Gastrocnemius medialis (tissue), 4 donors: ENCODE data around the gene SOS2. TPM values are rescaled to one million over a fixed set of nuclear protein-coding genes. Genes with fewer than 3 reads are reported as not detected.
A peak's percentile ranks its signal among the peaks of the same experiment; 100 is the strongest.

ENCODE experiments used
- ATAC-seq, 2 donors: fragments of 150-250 bp; one replicate each; pipeline ENCODE4 v1.9.1; 2016
- DNase-seq, 2 donors: peaks; one replicate each; pipeline ENCODE4 v3.0.0-alpha.2; 2019
- H3K27ac ChIP-seq, 4 donors: fragments of 200-600 bp; sonication (generic); 1 replicate in 1 of 4; 2 replicates in 3 of 4; pipeline ENCODE4 v1.5.1; 2016 to 2018; ENCODE audit warnings: mild to moderate bottlenecking in 2 of 4, moderate library complexity in 1 of 4
- H3K27me3 ChIP-seq, 3 donors: fragments of 200-600 bp; sonication (generic) in 2 of 3; 1 replicate in 1 of 3; 2 replicates in 2 of 3; pipeline versions ENCODE4 v1.5.1 to v1.6.0; 2016 to 2019; ENCODE audit warnings: mild to moderate bottlenecking in 1 of 3, moderate library complexity in 1 of 3
- H3K36me3 ChIP-seq, 2 donors: fragments of 200-600 bp; sonication (generic) in 1 of 2; one replicate each; pipeline ENCODE4 v1.5.1; 2017 to 2018
- H3K4me1 ChIP-seq, 2 donors: fragments of 200-600 bp; sonication (generic) in 1 of 2; one replicate each; pipeline ENCODE4 v1.5.1; 2016 to 2017; ENCODE audit warnings: mild to moderate bottlenecking in 2 of 2
- H3K4me3 ChIP-seq, 4 donors: fragments of 200-600 bp; sonication (generic) in 3 of 4; 1 replicate in 1 of 4; 2 replicates in 3 of 4; pipeline ENCODE4 v1.5.1; 2016 to 2019; ENCODE audit warnings: mild to moderate bottlenecking in 2 of 4
- H3K9me3 ChIP-seq, 3 donors: fragments of 200-600 bp; sonication (generic) in 2 of 3; 1 replicate in 1 of 3; 2 replicates in 2 of 3; pipeline ENCODE4 v1.5.1; 2016 to 2019
- CTCF ChIP-seq, 5 experiments: fragments of 450-650 bp in 3 of 5; fragments of 200-600 bp in 2 of 5; sonication (generic) in 2 of 5; IDR thresholded peaks in 4 of 5; conservative IDR thresholded peaks in 1 of 5; 1 replicate in 4 of 5; 2 replicates in 1 of 5; pipeline ENCODE4 v1.5.1; 2016 to 2019; ENCODE audit warnings: antibody characterized with exemption in 5 of 5, mild to moderate bottlenecking in 3 of 5, moderate library complexity in 3 of 5
- POLR2A ChIP-seq, 2 donors: fragments of 450-650 bp; IDR thresholded peaks; one replicate each; pipeline ENCODE4 v1.6.1; 2017; ENCODE audit warnings: antibody characterized with exemption in 2 of 2, mild to moderate bottlenecking in 2 of 2, moderate library complexity in 2 of 2
- in situ Hi-C, 4 donors: fragments of 200-750 bp; cut with MboI; loops; one replicate each; pipeline versions ENCODE4 v1.15.0 to v1.8.0; 2017; ENCODE audit warnings: low sequenced_read_pairs in 4 of 4
- intact Hi-C: fragments of 100-400 bp; cut with DNase I; formaldehyde crosslinking; loops from one replicate; pipeline ENCODE4 v1.15.1; 2023; ENCODE audit warnings: low total_unique reads
- total RNA-seq, 4 donors: library from RNA; depleted of rRNA; stranded (reverse); fragments of >200 nt; gene quantifications; one replicate each; pipeline versions ENCODE4 v1.1.0 to v1.2.3, GENCODE V29; 2016

The SOS2 gene
- 10 to 100 TPM; 46.5 to 81.2 (median 52.3) TPM for total RNA-seq

- Histone ChIP-seq H3K9me3 (no peaks in the 10 kb centered on the region), H3K4me3 (peak within 1 kb of the TSS; percentile 74 to 98 (median 86)), H3K36me3 (no peaks in the 10 kb centered on the region), H3K27me3 (no peaks in the 10 kb centered on the region), H3K4me1 (peaks cover 51 to 53% of the 10 kb centered on the region in 2 donors), H3K27ac (peak within 1 kb of the TSS; percentile 91 to 99 (median 97))
- peak; percentile 74 to 86 for DNase-seq
- in situ Hi-C loops (loop anchor here in 1 of 4 donors (10.0 kb wide), 1 partner anchor 367 kb away; no protein-coding TSS in a partner anchor), intact Hi-C loops (loop anchor here (2.0 to 10.0 kb wide), 7 partner anchors 81 to 436 kb away; partner anchors contain the start of genes ARF6, CDKL1, DMAC2L and L2HGDH)
- ATAC-seq, result peak; percentile 79 to 84
- peak; percentile 91 to 95 for TF ChIP-seq POLR2A (IDR thresholded peaks at IDR 0.05)
- TF ChIP-seq CTCF (IDR thresholded peaks at IDR 0.05 in 4 of 5, conservative IDR thresholded peaks at IDR 0.05 in 1 of 5), result peak in 1 of 5 experiments; percentile 33
Measured at GRCh38 chr14:50231475-50232275, at the start of gene SOS2. SOS2 (minus strand) TSS chr14:50231578; CDS start chr14:50231283, 295 bp downstream.

GRCh38 chr14:50272498-50272897, 41.1 kb upstream of the SOS2 start:
- in situ Hi-C loops, result no loop called here

GRCh38 chr14:50270932-50271331, 39.6 kb upstream of the SOS2 start:
- no peaks in the 10 kb centered on the region for H3K27me3 ChIP-seq
- H3K36me3 ChIP-seq, result no peaks in the 10 kb centered on the region
- no peak overlapping the region for H3K27ac ChIP-seq
- no peaks in the 10 kb centered on the region for H3K4me1 ChIP-seq
- no peak for DNase-seq
- H3K4me3 ChIP-seq, result no peak overlapping the region
- in situ Hi-C loops (no loop called here), intact Hi-C loops (no loop called here)
- H3K9me3 ChIP-seq, result no peaks in the 10 kb centered on the region
- TF ChIP-seq POLR2A (IDR thresholded peaks at IDR 0.05) (no peak), CTCF (IDR thresholded peaks at IDR 0.05 in 4 of 5, conservative IDR thresholded peaks at IDR 0.05 in 1 of 5) (no peak)
- no peak for ATAC-seq

More at GRCh38 chr14:50272498-50272897, 41.1 kb upstream of the SOS2 start:
- no peak overlapping the region for H3K4me3 ChIP-seq
- no peaks in the 10 kb centered on the region for H3K36me3 ChIP-seq
- no peaks in the 10 kb centered on the region for H3K27me3 ChIP-seq
- no peak for TF ChIP-seq POLR2A (IDR thresholded peaks at IDR 0.05)
- TF ChIP-seq CTCF (IDR thresholded peaks at IDR 0.05 in 4 of 5, conservative IDR thresholded peaks at IDR 0.05 in 1 of 5), result no peak
- no peak for ATAC-seq
- no peaks in the 10 kb centered on the region for H3K4me1 ChIP-seq
- intact Hi-C loops, result no loop called here
- H3K9me3 ChIP-seq, result no peaks in the 10 kb centered on the region
- no peak overlapping the region for H3K27ac ChIP-seq
- no peak for DNase-seq

GRCh38 chr14:50265029-50265428, 33.7 kb upstream of the SOS2 start:
- no peak overlapping the region for H3K4me3 ChIP-seq
- in situ Hi-C loops, result no loop called here
- no peaks in the 10 kb centered on the region for H3K27me3 ChIP-seq
- H3K9me3 ChIP-seq, result no peaks in the 10 kb centered on the region
- DNase-seq, result no peak
- no peak for ATAC-seq
- intact Hi-C loops, result no loop called here
- TF ChIP-seq CTCF (IDR thresholded peaks at IDR 0.05 in 4 of 5, conservative IDR thresholded peaks at IDR 0.05 in 1 of 5) (no peak), POLR2A (IDR thresholded peaks at IDR 0.05) (no peak)
- H3K4me1 ChIP-seq, result peaks cover 11 to 17% of the 10 kb centered on the region in 2 donors
- H3K27ac ChIP-seq, result no peak overlapping the region
- H3K36me3 ChIP-seq, result no peaks in the 10 kb centered on the region
